NT2/D1 (cell line): ENCODE measurements around the gene CELSR2.

Experiments
- SUZ12 ChIP-seq: IDR thresholded peaks from 2 replicates; pipeline ENCODE4 v1.6.1; 2011; ENCODE audit not compliant: insufficient read length, insufficient read depth; ENCODE audit errors: extremely low read depth
- ZNF274 ChIP-seq: IDR thresholded peaks from 2 replicates; pipeline ENCODE4 v1.6.1; 2011; ENCODE audit warnings: mild to moderate bottlenecking, low read depth, low read length

- TF ChIP-seq SUZ12 (no peak), ZNF274 (no peak)
These were observed 65.5 kb downstream of the CELSR2 start for GRCh38 chr1:109314795-109315194.
